Epithelial cell of umbilical artery (primary cell): ENCODE data around the gene REG1B. TPM values are rescaled to one million over a fixed set of nuclear protein-coding genes. Genes with fewer than 3 reads are reported as not detected.

Source experiments
- total RNA-seq: library from RNA; depleted of rRNA; stranded (reverse); fragments of >200 nt; gene quantifications from 2 replicates; pipeline ENCODE4 v1.2.3, GENCODE V29; 2014

REG1B gene
- not detected in 2 replicates for total RNA-seq

GRCh38 chr2:79087785-79088364 lies at the start of gene REG1B:
Gene REG1B, minus strand, starts transcription at chr2:79087993. Its CDS starts 381 bp downstream, at chr2:79087612.

GRCh38 chr2:79120194-79120713 lies 32.5 kb upstream of the REG1B start, which contains the start of gene REG1A:
Gene REG1A, plus strand, starts transcription at chr2:79120488. Its CDS starts 374 bp downstream, at chr2:79120862.

Other genes starting within 250 kb of the REG1B start
- gene REG3G, start 62.3 kb downstream of the REG1B start, total RNA-seq: not detected in 2 replicates
- not detected in 2 replicates for gene REG1A, start 32.5 kb upstream of the REG1B start, total RNA-seq
- gene REG3A, start 71.8 kb upstream of the REG1B start, total RNA-seq: not detected in 2 replicates